PC-3 (cell line): ENCODE measurements around the gene MRPL9. TPM values are rescaled to one million over a fixed set of nuclear protein-coding genes. Genes with fewer than 3 reads are reported as not detected.
A peak's percentile ranks its signal among the peaks of the same experiment; 100 is the strongest.

Experiments used
- ATAC-seq: fragments of 200-7000 bp; cut with Tn5 transposase; 2 replicates; pipeline ENCODE4 v1.9.1; 2020; ENCODE audit warnings: mild to moderate bottlenecking, moderate library complexity
- BruUV-seq: library from RNA; stranded (reverse); fragments of 400-500 nt; replicated peaks from 2 replicates; lab custom pipeline; 2021; lab: Mats Ljungman, UMichigan
- CTCF ChIA-PET: fragments of 300-600 bp; sonication (Branson Sonifier 250); formaldehyde crosslinking; loops from one replicate; lab custom pipeline; 2022; ENCODE audit warnings: antibody characterized with exemption; lab: Charles Lee
- POLR2A ChIA-PET: fragments of 300-600 bp; sonication (Branson Sonifier 250); formaldehyde crosslinking; loops from one replicate; lab custom pipeline; 2022; ENCODE audit warnings: antibody characterized with exemption; ENCODE audit not compliant: unreplicated experiment; lab: Charles Lee
- DNase-seq: peaks from one replicate; pipeline ENCODE4 v3.0.0-alpha.2; 2015
- H2AFZ ChIP-seq: fragments of 300-600 bp; sonication (generic); 2 replicates; pipeline ENCODE4 v1.6.0; 2016; ENCODE audit warnings: antibody characterized with exemption, low read length
- H3F3A ChIP-seq: fragments of 300-600 bp; sonication (generic); one replicate; pipeline ENCODE4 v1.6.0; 2017; ENCODE audit warnings: antibody characterized with exemption, low read length, control low read depth, mild to moderate bottlenecking; ENCODE audit not compliant: unreplicated experiment
- H3K27ac ChIP-seq: fragments of 300-600 bp; sonication (generic); 2 replicates; pipeline ENCODE4 v1.5.1; 2016; ENCODE audit warnings: mild to moderate bottlenecking, low read length
- H3K27me3 ChIP-seq: fragments of 300-600 bp; sonication (generic); 2 replicates; pipeline ENCODE4 v1.6.1; 2016; ENCODE audit warnings: low read length, mixed read lengths
- H3K36me3 ChIP-seq: fragments of 300-600 bp; sonication (generic); 2 replicates; pipeline ENCODE4 v1.6.1; 2016; ENCODE audit warnings: low read depth, mixed run types, low read length, mixed read lengths
- H3K4me1 ChIP-seq: fragments of 300-600 bp; sonication (generic); 2 replicates; pipeline ENCODE4 v1.5.1; 2016; ENCODE audit warnings: low read length; ENCODE audit not compliant: insufficient read depth
- H3K4me2 ChIP-seq: fragments of 300-600 bp; sonication (generic); 2 replicates; pipeline ENCODE4 v1.6.0; 2016; ENCODE audit warnings: low read length
- H3K4me3 ChIP-seq: fragments of 300-600 bp; sonication (generic); 2 replicates; pipeline ENCODE4 v1.5.1; 2016; ENCODE audit warnings: mild to moderate bottlenecking, low read length, mixed read lengths
- H3K79me2 ChIP-seq: fragments of 300-600 bp; sonication (generic); 2 replicates; pipeline ENCODE4 v1.6.1; 2017; ENCODE audit warnings: low read length, mixed read lengths
- H3K9ac ChIP-seq: fragments of 300-600 bp; sonication (generic); 2 replicates; pipeline ENCODE4 v1.6.0; 2016; ENCODE audit warnings: mild to moderate bottlenecking, low read length
- H3K9me2 ChIP-seq: fragments of 300-600 bp; sonication (generic); replicated peaks from 2 replicates; pipeline ENCODE4 v1.6.1; 2016; ENCODE audit warnings: mixed run types, low read length, mixed read lengths
- H3K9me3 ChIP-seq: fragments of 300-600 bp; sonication (generic); 2 replicates; pipeline ENCODE4 v1.6.1; 2016; ENCODE audit warnings: low read length, mixed read lengths
- H4K20me1 ChIP-seq: fragments of 300-600 bp; sonication (generic); 2 replicates; pipeline ENCODE4 v1.6.1; 2016; ENCODE audit warnings: low read length, mixed read lengths
- CTCF ChIP-seq: fragments of 300-600 bp; sonication (generic); conservative IDR thresholded peaks from 2 replicates; pipeline ENCODE4 v1.5.1; 2017; ENCODE audit warnings: antibody characterized with exemption, low read depth, mild to moderate bottlenecking, low read length
- EZH2 ChIP-seq: fragments of 300-600 bp; sonication (generic); IDR thresholded peaks from one replicate; pipeline ENCODE4 v1.6.1; 2017; ENCODE audit warnings: antibody characterized with exemption, mild to moderate bottlenecking, low read length; ENCODE audit not compliant: unreplicated experiment
- EZH2phosphoT487 ChIP-seq: fragments of 300-600 bp; sonication (generic); IDR thresholded peaks from 2 replicates; pipeline ENCODE4 v1.6.1; 2018; ENCODE audit warnings: mild to moderate bottlenecking, antibody characterized with exemption, low read length, borderline replicate concordance
- intact Hi-C: fragments of 100-400 bp; cut with micrococcal nuclease; formaldehyde crosslinking; loops from 2 replicates; pipeline ENCODE4 v1.9.0; 2023
- total RNA-seq: library from RNA; depleted of rRNA; stranded (reverse); fragments of >200 nt; gene quantifications from 2 replicates; pipeline ENCODE4 v1.2.3, GENCODE V29; 2014

MRPL9 gene
- total RNA-seq, 1 experiment from 2014 or later: 229 TPM

GRCh38 chr1:151715726-151716404 is 47.4 kb downstream of the MRPL9 start:
- intact Hi-C loops: no loop called here
- ATAC-seq: no peak
- H4K20me1 ChIP-seq: no peaks in the 10 kb centered on the region
- no peaks in the 10 kb centered on the region for H3K9me3 ChIP-seq
- no peak overlapping the region for H2AFZ ChIP-seq
- no peak overlapping the region for H3K9ac ChIP-seq
- H3F3A ChIP-seq: no peaks in the 10 kb centered on the region
- TF ChIP-seq CTCF (peak; percentile 33; the same call in 1 of the 2 replicates), EZH2phosphoT487 (no peak)
- H3K4me1 ChIP-seq: no peaks in the 10 kb centered on the region
- no peak overlapping the region for H3K4me2 ChIP-seq
- BruUV-seq: no TSS peak
- CTCF ChIA-PET: interaction anchor here (0.7 kb wide), 1 partner anchor 115 kb away, joined by 3 read pairs; no protein-coding TSS in a partner anchor
- POLR2A ChIA-PET: no interaction called here
- DNase-seq: no peak
- H3K27ac ChIP-seq: no peak overlapping the region
- H3K4me3 ChIP-seq: no peak overlapping the region
- no peaks in the 10 kb centered on the region for H3K79me2 ChIP-seq
- no peaks in the 10 kb centered on the region for H3K9me2 ChIP-seq
- peaks cover 3% of the 10 kb centered on the region; the same call in 1 of the 2 replicates for H3K27me3 ChIP-seq
- no peaks in the 10 kb centered on the region for H3K36me3 ChIP-seq

- Histone ChIP-seq H3K4me2 (no peak overlapping the region), H3K27ac (no peak overlapping the region), H3K27me3 (peaks cover 3% of the 10 kb centered on the region; the same call in 1 of the 2 replicates), H3K9me3 (no peaks in the 10 kb centered on the region), H3K79me2 (no peaks in the 10 kb centered on the region), H2AFZ (no peak overlapping the region), H3K4me3 (no peak overlapping the region), H3K4me1 (no peaks in the 10 kb centered on the region), H4K20me1 (no peaks in the 10 kb centered on the region), H3K9me2 (no peaks in the 10 kb centered on the region), H3F3A (no peaks in the 10 kb centered on the region), H3K36me3 (no peaks in the 10 kb centered on the region), H3K9ac (no peak overlapping the region)
- ChIA-PET POLR2A (interaction anchor here (0.5 kb wide), 1 partner anchor 322 kb away, joined by 4 read pairs; the partner anchor contains the start of gene S100A11), CTCF (interaction anchor here (0.7 kb wide), 1 partner anchor 115 kb away, joined by 3 read pairs; no protein-coding TSS in a partner anchor)
- intact Hi-C loops: no loop called here
- DNase-seq (no peak), ATAC-seq (no peak)
- no TSS peak for BruUV-seq
- TF ChIP-seq EZH2phosphoT487: no peak
- no peak for TF ChIP-seq CTCF
- TF ChIP-seq EZH2: no peak
Observed at GRCh38 chr1:151714820-151715725, 48.2 kb downstream of the MRPL9 start.
